ENCODE results near the gene ACTL8.

DNA sequence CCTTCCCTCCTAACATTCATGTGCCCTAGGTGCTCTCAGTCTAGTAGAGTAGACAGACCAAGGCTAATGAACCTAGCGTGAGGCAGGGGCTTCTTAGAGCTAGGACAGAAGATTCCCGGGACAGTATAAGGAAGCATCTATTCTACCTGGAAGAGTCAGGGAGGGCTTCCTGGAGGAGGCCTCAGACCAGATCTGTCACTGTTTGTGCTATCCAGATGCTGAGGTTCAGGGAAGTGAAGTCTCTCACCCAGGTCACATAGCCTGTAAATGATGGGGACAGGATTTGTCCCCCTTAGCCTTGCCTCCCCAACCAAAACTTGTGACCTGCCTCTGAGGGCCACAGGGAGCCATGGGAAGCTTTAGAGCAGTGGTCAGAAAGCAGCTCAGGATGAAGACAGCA is 20.7 kb downstream of the ACTL8 start:
- TF ChIP-seq, protein P1, sequence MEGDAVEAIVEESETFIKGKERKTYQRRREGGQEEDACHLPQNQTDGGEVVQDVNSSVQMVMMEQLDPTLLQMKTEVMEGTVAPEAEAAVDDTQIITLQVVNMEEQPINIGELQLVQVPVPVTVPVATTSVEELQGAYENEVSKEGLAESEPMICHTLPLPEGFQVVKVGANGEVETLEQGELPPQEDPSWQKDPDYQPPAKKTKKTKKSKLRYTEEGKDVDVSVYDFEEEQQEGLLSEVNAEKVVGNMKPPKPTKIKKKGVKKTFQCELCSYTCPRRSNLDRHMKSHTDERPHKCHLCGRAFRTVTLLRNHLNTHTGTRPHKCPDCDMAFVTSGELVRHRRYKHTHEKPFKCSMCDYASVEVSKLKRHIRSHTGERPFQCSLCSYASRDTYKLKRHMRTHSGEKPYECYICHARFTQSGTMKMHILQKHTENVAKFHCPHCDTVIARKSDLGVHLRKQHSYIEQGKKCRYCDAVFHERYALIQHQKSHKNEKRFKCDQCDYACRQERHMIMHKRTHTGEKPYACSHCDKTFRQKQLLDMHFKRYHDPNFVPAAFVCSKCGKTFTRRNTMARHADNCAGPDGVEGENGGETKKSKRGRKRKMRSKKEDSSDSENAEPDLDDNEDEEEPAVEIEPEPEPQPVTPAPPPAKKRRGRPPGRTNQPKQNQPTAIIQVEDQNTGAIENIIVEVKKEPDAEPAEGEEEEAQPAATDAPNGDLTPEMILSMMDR (conservative IDR thresholded peaks at IDR 0.05; ENCODE audit: low read depth in 2 of 2): no peak
- TF ChIP-seq REST (IDR thresholded peaks at IDR 0.05; ENCODE audit: unreplicated experiment): no peak
- no peak for TF ChIP-seq EZH2 (IDR thresholded peaks at IDR 0.05; ENCODE audit: low read depth, unreplicated experiment)
- no peak for TF ChIP-seq ZNF331 (CRISPR knock-in tag; IDR thresholded peaks at IDR 0.05; ENCODE audit: low read depth)
- TF ChIP-seq JUNB (IDR thresholded peaks at IDR 0.05; ENCODE audit: unreplicated experiment): no peak
- TF ChIP-seq EZH2phosphoT487 (IDR thresholded peaks at IDR 0.05; ENCODE audit: unreplicated experiment): no peak
- no peak for TF ChIP-seq POLR2AphosphoS5 (IDR thresholded peaks at IDR 0.05; ENCODE audit: low read depth)
- no peak for TF ChIP-seq CREB1 (CRISPR knock-in tag; IDR thresholded peaks at IDR 0.05; ENCODE audit: low read depth)
